ENCODE results near the gene GPAM.
"Not testable (repeated sequence)": the region's sequence is repeated elsewhere in the genome, so short reads cannot be mapped to it uniquely, and the experiment has no call there.

GPAM gene

GRCh38 chr10:112214298-112214926, 30.8 kb upstream of the GPAM start:
- DNase-seq = no peak

DNA sequence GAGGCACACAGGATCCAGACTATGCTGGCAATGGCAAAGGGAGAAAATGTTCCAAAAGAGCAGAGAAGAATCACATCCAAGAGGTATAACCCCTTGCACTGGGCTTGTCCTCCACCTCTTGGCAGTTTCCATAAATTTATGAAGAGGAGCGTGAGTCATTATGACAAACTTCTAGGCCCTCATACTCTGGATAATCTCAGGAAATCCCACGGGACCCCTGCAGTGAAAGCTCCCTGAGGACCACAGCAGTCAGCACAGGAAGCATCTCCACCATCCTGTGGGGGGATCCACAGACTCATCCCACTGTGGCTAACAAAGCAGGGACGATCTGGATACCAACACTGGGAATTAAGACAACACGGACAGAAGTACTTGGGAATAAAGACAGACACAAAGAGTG, 30.3 kb upstream of the GPAM start:
- DNase-seq = no peak

DNA sequence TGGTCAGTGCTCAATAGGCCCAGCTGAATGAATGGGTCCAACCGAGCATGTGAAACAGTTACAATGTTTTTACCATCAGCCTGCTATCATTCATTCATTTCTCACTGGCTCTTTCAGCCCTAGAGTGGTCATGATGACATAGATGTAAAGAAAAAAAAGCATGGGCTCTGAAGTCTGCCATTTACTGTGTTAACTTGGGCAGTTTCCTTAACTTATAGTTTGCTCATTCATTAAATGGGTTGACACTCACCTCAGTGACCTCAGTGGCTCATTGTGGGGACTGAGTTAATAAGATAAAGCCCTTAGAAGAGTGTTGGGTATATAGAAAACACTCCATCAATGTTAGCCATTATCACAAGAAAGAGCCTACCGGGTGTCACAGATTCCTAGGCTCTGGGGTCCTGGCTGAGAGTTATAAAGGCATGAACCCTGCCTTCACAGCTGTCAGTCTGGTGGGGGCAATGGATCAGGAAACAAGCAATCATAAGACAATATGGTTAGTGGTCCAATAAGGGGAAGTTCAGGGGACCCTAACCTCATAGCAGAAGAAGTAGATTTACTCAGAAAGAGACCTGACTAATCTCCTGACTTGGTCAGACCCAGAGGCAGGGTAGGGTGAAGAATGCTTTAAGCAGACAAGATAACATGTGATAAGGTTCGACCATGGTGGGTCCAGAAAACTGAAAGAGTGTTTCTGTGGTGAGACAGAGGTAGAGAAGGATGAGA, 29.7 kb upstream of the GPAM start:
- DNase-seq = no peak

DNA sequence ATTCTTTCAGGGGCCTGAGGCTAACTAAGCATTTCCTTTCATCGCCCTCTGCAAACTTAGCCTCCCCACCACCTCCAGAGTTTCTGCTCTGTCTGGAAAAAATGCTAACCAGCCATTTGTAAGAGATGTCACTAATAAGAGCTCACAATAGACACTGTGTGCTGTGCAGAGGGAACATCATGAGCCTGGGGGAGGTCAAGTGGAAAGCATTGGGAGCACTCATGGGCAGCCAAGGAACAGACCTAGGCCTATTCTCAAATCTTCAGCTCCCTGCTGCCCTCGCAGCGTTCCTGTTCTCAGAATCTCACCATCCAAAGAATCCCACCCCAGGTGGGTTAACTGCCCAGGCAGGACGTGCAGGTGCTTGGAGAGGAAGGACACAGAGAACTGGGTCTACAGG, 27.1 kb upstream of the GPAM start:
- DNase-seq = no peak

GRCh38 chr10:112209684-112210131, 26.1 kb upstream of the GPAM start:
- DNase-seq = no peak

DNA sequence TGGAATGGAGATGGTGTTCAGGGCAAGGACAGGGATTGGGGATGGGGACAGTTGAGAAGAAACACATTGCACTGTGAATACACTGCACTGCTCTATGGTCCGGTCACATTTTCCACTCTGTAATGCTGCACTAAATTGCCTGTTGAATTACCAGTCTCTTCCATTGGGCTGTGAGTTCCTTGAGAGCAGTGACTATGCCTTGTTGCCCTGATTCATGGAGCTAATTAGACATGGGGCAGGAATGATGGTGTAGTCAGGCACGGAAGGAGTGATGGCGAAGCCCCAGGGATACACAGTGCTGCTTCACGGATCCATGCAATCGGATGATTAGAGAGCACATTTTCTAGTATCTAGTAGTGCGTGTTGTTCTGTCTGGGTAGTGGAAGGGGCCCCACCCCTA, 25.4 kb upstream of the GPAM start:
- no peak for DNase-seq

DNA sequence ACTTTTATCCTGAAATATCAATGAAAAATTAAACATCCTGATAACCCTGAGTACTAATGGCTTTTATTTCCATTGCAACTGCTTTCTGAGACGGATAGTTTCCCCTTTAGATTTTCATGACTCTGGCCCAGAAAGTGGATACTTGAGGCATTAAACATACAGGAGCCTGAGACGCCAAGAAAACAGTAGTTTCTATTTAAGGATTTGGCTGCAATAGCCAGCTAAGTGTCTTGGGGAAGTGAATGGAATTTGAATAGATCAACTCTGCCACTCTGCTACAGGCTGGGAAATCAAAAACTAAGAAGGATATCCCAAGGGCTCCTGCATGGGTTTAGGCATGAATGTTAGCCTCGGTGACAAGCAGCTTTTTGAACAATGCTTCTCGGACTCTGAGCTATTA, 24.7 kb upstream of the GPAM start:
- no peak for DNase-seq

DNA sequence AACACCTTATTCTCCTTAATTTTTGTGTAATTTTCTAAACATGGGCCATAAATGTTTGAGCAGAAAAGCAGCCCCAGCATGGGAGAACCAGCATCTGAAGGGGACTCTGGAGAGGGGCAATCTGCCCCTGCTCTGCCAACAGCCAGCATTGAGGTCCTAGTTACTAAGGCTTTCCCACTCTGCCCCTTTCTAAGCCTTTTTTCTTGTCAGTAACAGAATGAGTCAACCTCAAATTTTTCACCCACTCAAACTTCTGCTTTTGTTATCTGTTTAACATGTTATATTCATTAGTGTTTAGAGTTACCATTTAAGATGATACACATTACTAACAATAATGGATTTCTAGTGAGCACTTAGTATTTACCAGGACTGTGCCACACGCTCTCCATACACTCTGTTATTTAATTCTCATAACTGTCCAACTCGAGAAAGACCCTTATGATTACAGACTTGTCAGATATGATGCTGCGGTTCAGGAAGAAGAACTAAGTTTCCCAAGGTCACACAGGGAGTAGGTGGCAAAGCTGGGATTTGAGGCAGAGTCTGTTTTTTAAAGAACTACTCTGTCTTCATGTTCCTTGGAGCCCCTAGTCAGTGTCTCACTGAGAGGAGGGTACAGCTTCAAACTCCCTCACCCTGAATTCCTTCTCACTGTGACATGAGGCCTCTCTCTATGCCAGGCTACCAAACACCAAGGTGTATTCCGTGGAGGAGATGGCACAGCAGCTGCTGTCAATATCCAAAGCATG, 19.9 kb upstream of the GPAM start:
- peak; percentile 59 for DNase-seq

GRCh38 chr10:112202561-112203241, 19.1 kb upstream of the GPAM start:
- DNase-seq = no peak

GRCh38 chr10:112202076-112202475, 18.5 kb upstream of the GPAM start:
- DNase-seq = no peak

- DNase-seq = no peak
Observed at GRCh38 chr10:112201334-112201733, 17.8 kb upstream of the GPAM start.

DNA sequence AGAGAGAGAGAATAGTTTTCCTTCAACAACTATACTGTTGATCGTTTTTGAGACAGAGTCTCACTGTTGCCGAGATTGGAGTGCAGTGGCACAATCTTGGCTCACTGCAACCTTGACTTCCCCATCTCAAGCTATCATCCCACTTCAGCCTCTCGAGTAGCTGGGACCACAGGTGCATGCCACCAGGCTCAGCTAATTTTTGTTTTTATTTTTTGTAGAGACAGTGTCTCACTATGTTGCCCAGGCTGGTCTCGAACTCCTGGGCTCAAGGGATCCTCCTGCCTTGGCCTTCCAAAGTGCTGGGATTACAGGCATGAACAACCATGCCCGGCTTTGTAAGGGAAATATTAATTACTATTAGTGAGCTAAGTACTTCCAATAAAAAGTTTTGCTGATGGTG, 16.7 kb upstream of the GPAM start:
- DNase-seq = not testable (repeated sequence)

GRCh38 chr10:112197662-112198061, 14.1 kb upstream of the GPAM start:
- DNase-seq = not testable (repeated sequence)

DNA sequence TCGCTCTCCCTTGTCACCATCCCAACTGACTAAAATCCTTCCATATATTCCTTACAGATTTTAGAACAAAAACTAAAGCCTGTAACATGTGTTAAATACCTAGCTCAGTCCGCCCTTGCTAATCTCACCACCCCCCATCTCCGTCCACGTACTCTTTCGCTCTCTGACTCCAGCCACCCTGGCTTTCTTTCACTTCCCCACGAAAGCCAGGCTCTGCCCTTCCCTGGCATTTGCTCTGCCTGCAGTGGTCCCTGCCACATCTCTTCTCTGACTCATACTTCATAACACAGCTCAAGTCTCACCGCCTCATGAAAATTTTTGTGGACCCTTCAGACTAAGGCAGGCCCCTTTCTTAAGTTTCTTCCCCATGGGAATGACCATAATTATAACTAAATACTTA, 11.7 kb upstream of the GPAM start:
- no peak for DNase-seq

- DNase-seq = no peak
Observed at GRCh38 chr10:112191791-112192190, 8.2 kb upstream of the GPAM start.

GRCh38 chr10:112191041-112191590, 7.6 kb upstream of the GPAM start:
- no peak for DNase-seq

GRCh38 chr10:112189465-112189864, 5.9 kb upstream of the GPAM start:
- DNase-seq = no peak

DNA sequence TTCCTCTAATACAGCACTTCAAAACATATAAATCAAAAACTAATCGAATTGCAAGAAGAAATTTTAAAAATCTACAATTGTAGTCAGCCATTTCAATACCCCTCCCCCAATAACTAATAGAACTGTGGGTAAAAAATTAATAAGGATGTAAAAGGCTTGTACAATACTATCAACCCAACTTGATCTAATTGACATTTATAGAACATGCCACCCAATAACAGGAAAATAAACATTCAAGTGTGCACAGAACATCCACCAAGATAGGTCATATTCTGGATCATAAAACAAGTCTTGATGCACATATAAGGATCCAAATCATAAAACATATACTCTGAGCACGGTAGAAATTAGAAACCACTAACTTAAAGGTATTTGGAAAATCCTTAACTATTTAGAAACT, 4.0 kb upstream of the GPAM start:
- no peak for DNase-seq

DNA sequence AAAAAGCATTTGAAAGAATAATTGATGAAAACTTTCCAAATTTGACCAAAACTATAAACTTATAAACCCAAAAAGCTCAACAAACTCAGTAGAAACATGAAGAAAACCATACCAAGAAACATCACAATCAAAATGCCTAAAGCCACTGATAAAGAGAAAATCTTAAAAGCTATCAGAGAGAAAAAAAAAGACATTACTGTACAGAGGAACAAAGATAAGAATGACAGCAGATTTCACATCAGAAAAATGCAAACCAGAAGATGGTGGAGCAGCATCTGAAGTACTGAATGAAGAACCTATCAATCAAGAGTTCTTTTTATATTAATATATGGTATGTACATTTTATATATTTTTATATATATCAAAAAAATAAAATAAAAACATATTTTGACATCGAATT, 2.4 kb upstream of the GPAM start:
- no peak for DNase-seq

- DNase-seq = no peak
Observed at GRCh38 chr10:112184379-112184778, 814 bp upstream of the GPAM start.

GRCh38 chr10:112184052-112184371, 447 bp upstream of the GPAM start:
- DNase-seq = no peak

DNA sequence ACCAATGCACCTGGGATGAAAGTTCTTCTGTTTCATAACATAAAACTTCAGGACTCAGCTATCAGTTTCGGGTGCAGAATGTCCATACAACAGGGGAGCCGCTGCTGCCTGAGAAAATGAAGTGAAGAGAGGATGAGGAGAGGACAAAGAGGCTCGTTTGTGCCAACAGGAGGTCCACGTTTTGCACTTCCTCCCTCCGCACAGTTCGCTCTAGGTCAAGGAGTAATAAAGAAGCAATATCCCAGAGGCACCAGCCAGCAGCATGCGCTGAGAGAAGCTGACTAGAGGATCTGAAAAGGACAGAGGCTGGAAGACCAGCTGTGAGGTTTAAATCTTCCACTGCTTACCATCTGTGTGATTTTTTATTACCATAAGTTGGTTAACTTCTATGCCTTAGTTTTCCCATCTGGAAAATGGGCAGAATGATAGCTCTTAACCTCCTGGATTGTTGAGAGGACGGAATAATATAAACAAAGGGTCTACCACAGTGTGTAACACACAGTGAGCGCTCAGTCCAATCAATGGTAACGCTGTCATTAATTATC, 709 bp downstream of the GPAM start:
- peak; percentile 5 for DNase-seq

GRCh38 chr10:112177247-112177646, 6.3 kb downstream of the GPAM start:
- no peak for DNase-seq

Data from hematopoietic multipotent progenitor cell treated with erythropoietin and hydrocortisone succinate and interleukin-3 and kit ligand, for 4 days (in vitro differentiated cells).